Heart left ventricle (tissue), 16 donors: Measurements from ENCODE around the gene ADGRB3. TPM values are rescaled to one million over a fixed set of nuclear protein-coding genes. Genes with fewer than 3 reads are reported as not detected.

Source experiments
- ATAC-seq, 4 donors: fragments of 200-7000 bp; cut with Tn5 transposase; one replicate each; pipeline ENCODE4 v1.9.1; 2020 to 2022; ENCODE audit warnings: moderate library complexity in 4 of 4, mild to moderate bottlenecking in 3 of 4, moderate number of reproducible peaks in 1 of 4
- DNase-seq, 5 donors: peaks; one replicate each; pipeline ENCODE4 v3.0.0-alpha.2; 2020
- H3K27ac ChIP-seq, 12 donors: fragments of 200-600 bp; sonication (generic) in 4 of 12; one replicate each; pipeline versions ENCODE4 v1.5.0 to v1.8.0; 2016 to 2022; ENCODE audit warnings: mild to moderate bottlenecking in 2 of 12
- H3K27me3 ChIP-seq, 9 donors: fragments of 200-600 bp; sonication (generic) in 2 of 9; one replicate each; pipeline versions ENCODE4 v1.5.1 to v1.8.0; 2016 to 2022; ENCODE audit warnings: mild to moderate bottlenecking in 3 of 9
- H3K36me3 ChIP-seq, 9 donors: fragments of 200-600 bp; sonication (generic) in 2 of 9; one replicate each; pipeline versions ENCODE4 v1.5.0 to v1.8.0; 2018 to 2022; ENCODE audit warnings: mild to moderate bottlenecking in 2 of 9
- H3K4me1 ChIP-seq, 12 donors: fragments of 200-600 bp; sonication (generic) in 4 of 12; one replicate each; pipeline versions ENCODE4 v1.5.0 to v1.8.0; 2016 to 2022; ENCODE audit warnings: mild to moderate bottlenecking in 3 of 12
- H3K4me3 ChIP-seq, 12 donors: fragments of 200-600 bp; sonication (generic) in 4 of 12; one replicate each; pipeline versions ENCODE4 v1.5.0 to v1.8.0; 2017 to 2022; ENCODE audit warnings: mild to moderate bottlenecking in 9 of 12, moderate library complexity in 4 of 12
- H3K9me3 ChIP-seq, 12 donors: fragments of 200-600 bp; sonication (generic) in 4 of 12; one replicate each; pipeline versions ENCODE4 v1.5.0 to v1.8.0; 2016 to 2022; ENCODE audit warnings: mild to moderate bottlenecking in 1 of 12
- POLR2A ChIP-seq, 2 donors: fragments of 450-650 bp; IDR thresholded peaks; one replicate each; pipeline ENCODE4 v1.6.1; 2017; ENCODE audit warnings: antibody characterized with exemption in 2 of 2, mild to moderate bottlenecking in 2 of 2, moderate library complexity in 2 of 2
- WGBS, 4 donors: extraction: QIAGEN DNeasy Blood & Tissue Kit in 2 of 4; methylation state at CpG; one replicate each; pipeline versions ENCODE4 v1.1.5 to v1.1.7; 2013 to 2018; 5-methylcytosine and 5-hydroxymethylcytosine counted together
- intact Hi-C, 10 donors: fragments of 100-400 bp; cut with DNase I; formaldehyde crosslinking; loops; one replicate each; pipeline versions ENCODE4 v1.11.1 to v1.14.2; 2022
- polyA plus RNA-seq, 2 donors: library from polyadenylated mRNA; stranded (reverse); fragments of 200-250 nt; gene quantifications; one replicate each; pipeline ENCODE4 v1.2.3, GENCODE V29; 2013
- total RNA-seq, 9 donors: library from RNA; depleted of rRNA in 2 of 9; stranded (reverse); fragments of >200 nt in 2 of 9; fragmentation: NEBNext Ultra II Directional in 3 of 9; extraction: Animal tissue kit (Norgen Biotek cat#: 25700) in 3 of 9; gene quantifications; one replicate each; pipeline versions ENCODE4 v1.1.0 to v1.2.4, GENCODE V29; 2016 to 2023
- TF ChIP-seq, protein P1 (sequence below), 12 donors: fragments of 200-600 bp; sonication (generic) in 4 of 12; IDR thresholded peaks; one replicate each; pipeline versions ENCODE4 v1.5.0 to v1.8.0; 2018 to 2022; ENCODE audit warnings: antibody characterized with exemption in 12 of 12, mild to moderate bottlenecking in 5 of 12
- donor health status: ischemic (EF 13 %, LVEDD 7.1; RV severe dilation, severe dysfunction).
- donor health status: healthy with polysubstance abuse.
- donor health status: DM: no; HTN: yes; CAD: no.
- donor health status: DM: no; HTN: no; CAD: no.
- donor health status: ischemic (EF 25% LVEDD 6.9; RV normal size, moderate dysfunction).
- donor health status: ischemic (EF 25% LVEDD 5.7; RV mildly dilated, moderate dysfunction).
- donor health status: healthy.
- donor health status: DM: yes; HTN: yes; CAD: no.
- donor health status: ischemic (EF 35%, LVEDD 5.7; RV mildly dilated, moderate dysfunction).
- donor health status: nonischemic (EF 11% LVEDD 7.7; RV severe dilation, severe dysfunction).
- donor health status: DM: yes; HTN: yes; CAD: no.
- donor health status: PGD.
- donor health status: ischemic (EF 29% LVEDD 5.4; RV normal size, mild dysfunction).
- donor health status: nonischemic (EF 23%, LVEDD 6.1; RV moderate dilation, normal function).

Gene ADGRB3
- total and polyA plus RNA-seq, 11 donors: 0.51 to 2.5 (median 1.1) TPM

DNA sequence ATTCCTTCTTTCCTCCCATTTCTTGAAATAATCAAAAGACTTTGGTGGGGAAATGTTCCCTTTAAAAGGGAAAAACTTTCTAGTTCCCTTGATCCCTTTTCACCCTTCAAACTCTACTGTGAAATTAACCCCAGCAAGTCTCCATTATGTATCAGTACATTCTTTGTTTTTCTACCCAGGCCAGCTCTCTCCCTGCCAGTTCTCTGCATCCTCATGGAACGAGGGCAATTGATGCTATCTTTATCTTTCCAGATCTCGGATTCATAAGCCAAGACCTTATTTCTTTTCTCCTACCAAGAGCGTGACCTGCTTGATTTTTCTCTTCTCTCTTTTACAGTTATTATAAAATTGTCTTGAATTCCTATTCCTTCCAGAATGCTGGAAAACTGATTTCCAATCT, 75.8 kb downstream of the ADGRB3 start:
- H3K36me3 ChIP-seq: no peaks in the 10 kb centered on the region

DNA sequence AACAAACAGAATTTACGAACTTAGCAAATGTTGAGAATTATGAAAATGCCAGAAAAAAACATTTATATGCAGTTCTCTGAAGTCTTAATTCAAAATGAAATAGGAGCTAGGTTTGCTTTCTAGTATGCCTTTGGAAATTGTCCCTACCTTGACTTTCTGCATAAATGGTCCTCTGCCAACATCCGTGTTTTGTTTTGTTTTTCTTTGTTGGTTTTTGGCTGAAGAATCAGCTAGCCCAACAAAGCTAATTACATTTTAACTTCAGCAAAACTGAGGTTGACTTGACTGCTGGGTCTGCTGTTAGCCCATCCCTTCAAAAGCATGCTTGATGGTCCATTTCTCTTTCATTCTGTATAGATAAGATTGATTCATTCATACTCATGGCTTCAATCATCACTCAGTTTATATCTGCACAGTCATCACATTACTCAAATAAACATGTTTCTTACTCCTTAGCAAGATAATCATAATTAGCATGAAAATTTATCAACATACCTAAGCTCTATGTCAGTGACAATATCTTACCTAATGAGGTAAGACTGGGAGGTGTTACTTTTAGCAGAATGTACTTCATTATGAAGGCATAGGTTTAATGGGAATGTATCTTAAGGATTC, 76.4 kb downstream of the ADGRB3 start:
- Histone ChIP-seq H3K27me3 (no peaks in the 10 kb centered on the region), H3K9me3 (no peaks in the 10 kb centered on the region), H3K36me3 (no peaks in the 10 kb centered on the region), H3K4me1 (no peaks in the 10 kb centered on the region), H3K4me3 (no peak overlapping the region), H3K27ac (no peak overlapping the region)
- TF ChIP-seq, protein P1, sequence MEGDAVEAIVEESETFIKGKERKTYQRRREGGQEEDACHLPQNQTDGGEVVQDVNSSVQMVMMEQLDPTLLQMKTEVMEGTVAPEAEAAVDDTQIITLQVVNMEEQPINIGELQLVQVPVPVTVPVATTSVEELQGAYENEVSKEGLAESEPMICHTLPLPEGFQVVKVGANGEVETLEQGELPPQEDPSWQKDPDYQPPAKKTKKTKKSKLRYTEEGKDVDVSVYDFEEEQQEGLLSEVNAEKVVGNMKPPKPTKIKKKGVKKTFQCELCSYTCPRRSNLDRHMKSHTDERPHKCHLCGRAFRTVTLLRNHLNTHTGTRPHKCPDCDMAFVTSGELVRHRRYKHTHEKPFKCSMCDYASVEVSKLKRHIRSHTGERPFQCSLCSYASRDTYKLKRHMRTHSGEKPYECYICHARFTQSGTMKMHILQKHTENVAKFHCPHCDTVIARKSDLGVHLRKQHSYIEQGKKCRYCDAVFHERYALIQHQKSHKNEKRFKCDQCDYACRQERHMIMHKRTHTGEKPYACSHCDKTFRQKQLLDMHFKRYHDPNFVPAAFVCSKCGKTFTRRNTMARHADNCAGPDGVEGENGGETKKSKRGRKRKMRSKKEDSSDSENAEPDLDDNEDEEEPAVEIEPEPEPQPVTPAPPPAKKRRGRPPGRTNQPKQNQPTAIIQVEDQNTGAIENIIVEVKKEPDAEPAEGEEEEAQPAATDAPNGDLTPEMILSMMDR (IDR thresholded peaks at IDR 0.05): no peak
- ATAC-seq (no peak), DNase-seq (no peak)
- intact Hi-C loops: loop anchor here in 1 of 10 donors (10.0 kb wide), 1 partner anchor 57 kb away; no protein-coding TSS in a partner anchor
- 48 to 75% (median 51%) methylated on average over 2 of the region's 2 CpGs for WGBS, 4 donors

More for the DNA sequence above, 75.8 kb downstream of the ADGRB3 start:
- no peak for DNase-seq
- TF ChIP-seq, protein P1 (IDR thresholded peaks at IDR 0.05): no peak
- no peak for TF ChIP-seq POLR2A (IDR thresholded peaks at IDR 0.05)
- Histone ChIP-seq H3K9me3 (no peaks in the 10 kb centered on the region), H3K27ac (no peak overlapping the region), H3K4me3 (no peak overlapping the region), H3K4me1 (no peaks in the 10 kb centered on the region), H3K27me3 (no peaks in the 10 kb centered on the region)
- intact Hi-C loops: loop anchor here in 1 of 10 donors (10.0 kb wide), 1 partner anchor 56 kb away; no protein-coding TSS in a partner anchor
- 56 to 69% (median 62%) methylated on average over 3 of the region's 3 CpGs for WGBS, 4 donors
- ATAC-seq: no peak

DNA sequence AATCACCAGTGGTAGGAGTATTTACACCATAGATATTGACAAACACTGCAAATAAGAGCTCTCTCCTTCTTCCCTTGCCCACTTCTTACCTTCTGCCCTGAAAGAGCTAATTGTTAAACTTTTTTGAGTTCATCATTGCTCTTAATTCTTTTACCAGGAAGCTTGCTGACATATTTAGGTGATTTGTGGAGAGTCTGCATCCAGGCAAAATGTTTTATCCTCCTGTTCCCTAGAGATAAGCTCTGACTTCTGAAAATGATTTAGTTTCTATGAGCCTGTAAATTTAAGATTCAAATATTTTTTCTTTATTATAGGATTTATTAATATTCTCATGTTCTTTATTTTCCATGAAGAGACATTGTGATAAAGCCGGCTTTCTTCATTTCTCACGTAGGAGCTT, 81.5 kb downstream of the ADGRB3 start:
- Histone ChIP-seq H3K36me3 (no peaks in the 10 kb centered on the region), H3K27me3 (no peaks in the 10 kb centered on the region), H3K9me3 (no peaks in the 10 kb centered on the region), H3K4me3 (no peak overlapping the region), H3K27ac (no peak overlapping the region), H3K4me1 (no peaks in the 10 kb centered on the region)
- no peak for DNase-seq
- no peak for ATAC-seq
- WGBS, 4 donors: 85 to 95% (median 92%) methylated on average over 2 of the region's 2 CpGs
- intact Hi-C loops: loop anchor here in 1 of 10 donors (10.0 kb wide), 1 partner anchor 62 kb away; no protein-coding TSS in a partner anchor
- TF ChIP-seq, protein P1 (IDR thresholded peaks at IDR 0.05): no peak
- TF ChIP-seq POLR2A (IDR thresholded peaks at IDR 0.05): no peak

DNA sequence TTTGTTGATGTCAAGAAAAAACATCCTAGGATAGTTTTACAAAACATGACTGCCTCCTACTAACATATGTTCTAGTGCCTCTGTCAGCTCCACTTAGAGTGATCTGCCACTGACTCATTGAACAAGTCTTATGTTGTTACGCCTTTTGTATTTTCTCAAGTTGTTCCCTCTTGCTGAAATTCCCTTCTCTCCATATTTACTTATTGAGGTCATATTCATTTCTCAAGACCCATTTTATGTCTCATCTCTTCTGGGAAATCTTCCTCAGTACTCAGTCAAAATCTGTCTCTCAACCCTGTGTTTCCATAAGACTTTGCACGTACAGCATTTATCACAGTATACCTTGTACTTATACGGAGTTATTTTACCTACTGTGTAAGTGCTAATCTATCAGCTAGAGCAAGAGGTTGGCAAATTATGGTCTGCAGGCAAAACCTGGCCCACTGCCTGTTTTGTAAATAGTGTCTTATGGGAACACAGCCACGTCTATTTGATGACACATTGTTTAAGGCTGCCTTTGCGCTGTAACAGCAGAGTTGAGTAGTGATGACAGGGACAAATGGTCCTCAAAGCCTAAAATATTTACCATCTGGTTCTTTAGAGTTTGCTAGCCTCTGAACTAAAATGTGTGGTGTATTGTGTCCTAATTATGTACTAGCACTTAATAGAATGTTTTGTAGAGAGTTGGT, 83.4 kb downstream of the ADGRB3 start:
- TF ChIP-seq, protein P1 (IDR thresholded peaks at IDR 0.05): no peak
- no peak for TF ChIP-seq POLR2A (IDR thresholded peaks at IDR 0.05)
- intact Hi-C loops: loop anchor here in 1 of 10 donors (10.0 kb wide), 1 partner anchor 64 kb away; no protein-coding TSS in a partner anchor
- DNase-seq: peak in 1 of 5 donors; percentile 26

More for the DNA sequence above, 83.4 kb downstream of the ADGRB3 start:
- WGBS, 4 donors: 32 to 42% (median 35%) methylated on average over 5 of the region's 5 CpGs
- Histone ChIP-seq H3K4me3 (no peak overlapping the region), H3K27ac (peak overlapping the region in 4 of 12 donors; percentile 21 to 59 (median 38)), H3K4me1 (no peaks in the 10 kb centered on the region), H3K27me3 (no peaks in the 10 kb centered on the region), H3K9me3 (no peaks in the 10 kb centered on the region), H3K36me3 (no peaks in the 10 kb centered on the region)
- ATAC-seq: peak; percentile 42 to 94 (median 75)
